GM12878 (cell line): Measurements from ENCODE around the gene ADCYAP1. TPM values are rescaled to one million over a fixed set of nuclear protein-coding genes. Genes with fewer than 3 reads are reported as not detected.

Experiments used
- ATAC-seq: fragments of 200-7000 bp; cut with Tn5 transposase; 3 replicates; pipeline ENCODE4 v1.9.1; 2020; ENCODE audit warnings: mild to moderate bottlenecking, moderate library complexity
- BruUV-seq: library from RNA; stranded (reverse); fragments of 400-500 nt; replicated peaks from 2 replicates; lab custom pipeline; 2021; lab: Mats Ljungman, UMichigan
- CTCF ChIA-PET: fragments of 300-600 bp; sonication (Branson Sonifier 250); formaldehyde crosslinking; extraction: SDS; loops from one replicate; lab custom pipeline; 2021; ENCODE audit warnings: inconsistent platforms; lab: Yijun Ruan, JAX
- POLR2A ChIA-PET: fragments of 350-600 bp; formaldehyde crosslinking; extraction: SDS; loops from one replicate; lab custom pipeline; 2021; ENCODE audit warnings: inconsistent platforms; lab: Charles Lee
- RAD21 ChIA-PET: fragments of 300-600 bp; sonication (Branson Sonifier 250); formaldehyde crosslinking; loops from one replicate; lab custom pipeline; 2023; ENCODE audit warnings: antibody characterized with exemption; ENCODE audit not compliant: unreplicated experiment; lab: Charles Lee
- SMC1A ChIA-PET: fragments of 300-600 bp; sonication (Branson Sonifier 250); formaldehyde crosslinking; loops from one replicate; lab custom pipeline; 2023; ENCODE audit not compliant: unreplicated experiment, uncharacterized antibody; lab: Charles Lee
- DNase-seq: peaks from one replicate; pipeline ENCODE4 v3.0.0-alpha.2; 2011; ENCODE audit warnings: low read depth, low spot score
- FAIRE-seq: peaks from 3 replicates; lab custom pipeline; 2011; peaks lifted over from hg19 to GRCh38; lab: Jason Lieb, UNC
- H2AFZ ChIP-seq: 2 replicates; pipeline ENCODE4 v1.6.0; 2011; ENCODE audit warnings: low read depth, low read length, control low read depth; ENCODE audit not compliant: control insufficient read depth
- H3K27ac ChIP-seq: 2 replicates; pipeline ENCODE4 v1.5.1; 2011; ENCODE audit warnings: control low read depth; ENCODE audit not compliant: control insufficient read depth, insufficient read depth
- H3K27me3 ChIP-seq, 2 experiments: replicated peaks in 1 of 2; 2 replicates each; pipeline versions ENCODE4 v1.6.0 to v1.6.1; 2011; ENCODE audit warnings: low read length in 1 of 2; ENCODE audit not compliant: control insufficient read depth in 2 of 2, insufficient read depth in 2 of 2
- H3K36me3 ChIP-seq, 2 experiments: 2 replicates each; pipeline ENCODE4 v1.5.1; 2011; ENCODE audit warnings: low read length in 1 of 2; ENCODE audit not compliant: control insufficient read depth in 2 of 2, insufficient read depth in 2 of 2
- H3K4me1 ChIP-seq: 2 replicates; pipeline ENCODE4 v1.6.1; 2011; ENCODE audit warnings: mild to moderate bottlenecking, low read length, moderate library complexity, mixed read lengths; ENCODE audit not compliant: control insufficient read depth, insufficient read depth
- H3K4me2 ChIP-seq: 2 replicates; pipeline ENCODE4 v1.6.0; 2011; ENCODE audit warnings: control low read depth; ENCODE audit not compliant: control insufficient read depth, insufficient read depth
- H3K4me3 ChIP-seq: fragments of 200-600 bp; sonication (generic); 2 replicates; pipeline ENCODE4 v1.5.1; 2016
- H3K79me2 ChIP-seq: 2 replicates; pipeline ENCODE4 v1.6.0; 2011; ENCODE audit warnings: low read length; ENCODE audit not compliant: control insufficient read depth, insufficient read depth
- H3K9ac ChIP-seq: 2 replicates; pipeline ENCODE4 v1.8.0; 2011; ENCODE audit warnings: low read length, control low read depth, mixed read lengths; ENCODE audit not compliant: control insufficient read depth, insufficient read depth
- H3K9me3 ChIP-seq: replicated peaks from 3 replicates; pipeline ENCODE4 v1.5.1; 2011; ENCODE audit warnings: mild to moderate bottlenecking, low read length; ENCODE audit not compliant: control insufficient read depth, insufficient read depth
- H4K20me1 ChIP-seq: 2 replicates; pipeline ENCODE4 v1.6.0; 2011; ENCODE audit not compliant: control insufficient read depth, insufficient read depth
- BHLHE40 ChIP-seq, 2 experiments: fragments of 450-650 bp in 1 of 2; IDR thresholded peaks; 2 replicates each; pipeline ENCODE4 v1.6.1; 2011 to 2017; ENCODE audit warnings: low read depth in 2 of 2, borderline replicate concordance in 1 of 2, improper control_type of control experiment in 1 of 2, low read length in 1 of 2, mild to moderate bottlenecking in 1 of 2
- CREM ChIP-seq: IDR thresholded peaks from 2 replicates; pipeline ENCODE4 v1.6.1; 2014; ENCODE audit warnings: antibody characterized with exemption, low read depth
- DPF2 ChIP-seq: fragments of 450-650 bp; IDR thresholded peaks from 2 replicates; pipeline ENCODE4 v1.6.1; 2017; ENCODE audit warnings: mild to moderate bottlenecking
- GATAD2B ChIP-seq: fragments of 450-650 bp; conservative IDR thresholded peaks from 2 replicates; pipeline ENCODE4 v1.6.1; 2017; ENCODE audit warnings: low read depth, mild to moderate bottlenecking, moderate library complexity
- NFXL1 ChIP-seq: fragments of 450-650 bp; IDR thresholded peaks from 2 replicates; pipeline ENCODE4 v1.6.1; 2017; ENCODE audit warnings: antibody characterized with exemption, mild to moderate bottlenecking, borderline replicate concordance
- NFYA ChIP-seq: IDR thresholded peaks from 2 replicates; pipeline ENCODE4 v1.6.1; 2011; ENCODE audit warnings: low read depth, mild to moderate bottlenecking, low read length, improper control_type of control experiment, borderline replicate concordance
- NRF1 ChIP-seq: conservative IDR thresholded peaks from 2 replicates; pipeline ENCODE4 v1.6.1; 2011; ENCODE audit warnings: mild to moderate bottlenecking, low read depth, low read length, improper control_type of control experiment
- POLR2AphosphoS5 ChIP-seq: IDR thresholded peaks from 2 replicates; pipeline ENCODE4 v1.6.1; 2011; ENCODE audit warnings: mild to moderate bottlenecking, low read length, inconsistent platforms
- RBBP5 ChIP-seq: fragments of 200-600 bp; sonication (generic); conservative IDR thresholded peaks from 2 replicates; pipeline ENCODE4 v1.6.1; 2016
- SMAD5 ChIP-seq: IDR thresholded peaks from 2 replicates; pipeline ENCODE4 v1.6.1; 2016; ENCODE audit warnings: antibody characterized with exemption, low read depth
- SMC3 ChIP-seq: IDR thresholded peaks from 2 replicates; pipeline ENCODE4 v1.6.1; 2011; ENCODE audit warnings: low read length, improper control_type of control experiment, borderline replicate concordance
- SP1 ChIP-seq: IDR thresholded peaks from one replicate; pipeline ENCODE4 v1.6.1; 2011; ENCODE audit warnings: low read depth, low read length
- YBX1 ChIP-seq: fragments of 450-650 bp; IDR thresholded peaks from 2 replicates; pipeline ENCODE4 v1.6.1; 2016; ENCODE audit warnings: antibody characterized with exemption
- ZNF207 ChIP-seq: fragments of 450-650 bp; IDR thresholded peaks from 2 replicates; pipeline ENCODE4 v1.6.1; 2014; ENCODE audit warnings: antibody characterized with exemption, mild to moderate bottlenecking, borderline replicate concordance
- ZNF217 ChIP-seq: fragments of 450-650 bp; IDR thresholded peaks from 2 replicates; pipeline ENCODE4 v1.6.1; 2017; ENCODE audit warnings: antibody characterized with exemption, mild to moderate bottlenecking
- WGBS: methylation state at CpG from one replicate; pipeline ENCODE4 v1.1.6; 2016; ENCODE audit warnings: low lambda C conversion rate; ENCODE audit not compliant: insufficient replicate concordance, insufficient coverage; ENCODE audit errors: missing lambda C conversion rate; 5-methylcytosine and 5-hydroxymethylcytosine counted together
- in situ Hi-C: fragments of 300-500 bp; cut with MboI; formaldehyde crosslinking; loops from 9 replicates; pipeline ENCODE4 v1.14.3; 2018; ENCODE audit warnings: mixed read lengths
- intact Hi-C: fragments of 100-400 bp; cut with micrococcal nuclease; formaldehyde crosslinking; loops from one replicate; pipeline ENCODE4 v1.14.2; 2022; ENCODE audit not compliant: unreplicated experiment
- polyA plus RNA-seq, 11 experiments: library from polyadenylated mRNA; depleted of rRNA in 4 of 11; unstranded in 6 of 11; stranded (reverse) in 5 of 11; fragments of >200 nt; fragmentation: Nextera tagmentation in 4 of 11; fragmentation: Illumina TruSeq in 1 of 11; extraction: Ambion mirVana in 4 of 11; extraction: Trizol in 1 of 11; gene quantifications; 1 replicate in 1 of 11; 2 replicates in 10 of 11; pipeline versions ENCODE4 v1.2.1 to v1.2.3, GENCODE V29; 2011 to 2016; ENCODE audit warnings: inconsistent platforms in 2 of 11, missing spikeins in 2 of 11, low read depth in 1 of 11
- total RNA-seq, 4 experiments: library from RNA; depleted of rRNA in 3 of 4; stranded (reverse); fragments of >200 nt in 3 of 4; fragmentation: Illumina TruSeq in 1 of 4; extraction: Trizol in 1 of 4; gene quantifications; 2 replicates each; pipeline versions ENCODE4 v1.2.1 to v1.2.3, GENCODE V29; 2013 to 2021
- TF ChIP-seq, protein P1 (sequence below): fragments of 450-650 bp; IDR thresholded peaks from 2 replicates; pipeline ENCODE4 v1.6.1; 2017; ENCODE audit warnings: mild to moderate bottlenecking, moderate library complexity
- TF ChIP-seq, protein P2 (sequence below): fragments of 450-650 bp; IDR thresholded peaks from 2 replicates; pipeline ENCODE4 v1.6.1; 2017; ENCODE audit warnings: low read depth, mild to moderate bottlenecking, moderate library complexity

Gene ADCYAP1
- total and polyA plus RNA-seq, 10 of the 15 experiments (the other 5 are each of a cell fraction or from before 2014, with no cell fraction given): 0.02 TPM; not detected in 9

DNA sequence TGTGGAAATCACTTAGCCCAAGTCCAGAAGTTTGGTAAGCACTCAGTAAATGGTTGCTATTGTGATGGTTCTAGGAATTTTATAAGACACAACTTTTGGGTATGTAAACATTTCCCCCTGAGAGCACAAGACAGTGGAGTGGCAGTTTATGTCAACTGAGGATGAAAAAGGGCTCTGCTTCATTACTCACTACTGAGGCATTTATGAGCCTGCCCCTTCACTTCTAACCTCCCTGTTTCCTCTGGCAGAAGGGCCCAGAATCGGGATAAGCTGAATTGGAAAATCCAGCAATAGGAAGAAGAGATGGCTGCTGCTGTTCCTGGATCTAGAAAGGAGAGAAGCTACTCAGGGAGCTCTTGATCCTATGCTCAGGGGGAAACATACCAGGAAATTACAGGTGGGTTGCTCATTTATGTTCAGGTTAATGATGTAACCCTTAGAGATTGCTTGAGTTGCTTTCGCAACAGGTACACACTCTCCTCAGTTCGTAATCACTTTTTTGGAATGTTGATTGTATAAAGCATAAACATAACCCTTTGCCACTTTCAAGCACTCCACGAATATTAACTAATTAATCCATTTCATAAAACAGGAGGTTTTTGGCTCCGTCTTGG, 46.3 kb downstream of the ADCYAP1 start:
- RAD21 ChIA-PET: no interaction called here
- Histone ChIP-seq H3K4me2 (no peak overlapping the region), H3K79me2 (no peaks in the 10 kb centered on the region), H4K20me1 (no peaks in the 10 kb centered on the region), H3K9ac (no peak overlapping the region), H3K4me3 (no peak overlapping the region), H3K27ac (no peak overlapping the region)
- FAIRE-seq (no peak), DNase-seq (no peak), ATAC-seq (no peak)
- in situ Hi-C loops: loop anchor here (25.0 kb wide), 1 partner anchor 214 kb away; no protein-coding TSS in a partner anchor
- SMC1A ChIA-PET: no interaction called here
- CTCF ChIA-PET: no interaction called here
- POLR2A ChIA-PET: no interaction called here
- TF ChIP-seq NRF1 (no peak), POLR2AphosphoS5 (no peak), RBBP5 (no peak), NFYA (no peak), NFXL1 (no peak), DPF2 (no peak), SMAD5 (no peak), SMC3 (no peak), CREM (no peak), GATAD2B (no peak), SP1 (no peak), ZNF207 (no peak), ZNF217 (no peak), BHLHE40 (IDR thresholded peaks at IDR 0.05; ENCODE audit: borderline replicate concordance in 1 of 2, low read depth in 2 of 2, low read length in 1 of 2) (no peak), YBX1 (no peak)
- TF ChIP-seq, protein P1, sequence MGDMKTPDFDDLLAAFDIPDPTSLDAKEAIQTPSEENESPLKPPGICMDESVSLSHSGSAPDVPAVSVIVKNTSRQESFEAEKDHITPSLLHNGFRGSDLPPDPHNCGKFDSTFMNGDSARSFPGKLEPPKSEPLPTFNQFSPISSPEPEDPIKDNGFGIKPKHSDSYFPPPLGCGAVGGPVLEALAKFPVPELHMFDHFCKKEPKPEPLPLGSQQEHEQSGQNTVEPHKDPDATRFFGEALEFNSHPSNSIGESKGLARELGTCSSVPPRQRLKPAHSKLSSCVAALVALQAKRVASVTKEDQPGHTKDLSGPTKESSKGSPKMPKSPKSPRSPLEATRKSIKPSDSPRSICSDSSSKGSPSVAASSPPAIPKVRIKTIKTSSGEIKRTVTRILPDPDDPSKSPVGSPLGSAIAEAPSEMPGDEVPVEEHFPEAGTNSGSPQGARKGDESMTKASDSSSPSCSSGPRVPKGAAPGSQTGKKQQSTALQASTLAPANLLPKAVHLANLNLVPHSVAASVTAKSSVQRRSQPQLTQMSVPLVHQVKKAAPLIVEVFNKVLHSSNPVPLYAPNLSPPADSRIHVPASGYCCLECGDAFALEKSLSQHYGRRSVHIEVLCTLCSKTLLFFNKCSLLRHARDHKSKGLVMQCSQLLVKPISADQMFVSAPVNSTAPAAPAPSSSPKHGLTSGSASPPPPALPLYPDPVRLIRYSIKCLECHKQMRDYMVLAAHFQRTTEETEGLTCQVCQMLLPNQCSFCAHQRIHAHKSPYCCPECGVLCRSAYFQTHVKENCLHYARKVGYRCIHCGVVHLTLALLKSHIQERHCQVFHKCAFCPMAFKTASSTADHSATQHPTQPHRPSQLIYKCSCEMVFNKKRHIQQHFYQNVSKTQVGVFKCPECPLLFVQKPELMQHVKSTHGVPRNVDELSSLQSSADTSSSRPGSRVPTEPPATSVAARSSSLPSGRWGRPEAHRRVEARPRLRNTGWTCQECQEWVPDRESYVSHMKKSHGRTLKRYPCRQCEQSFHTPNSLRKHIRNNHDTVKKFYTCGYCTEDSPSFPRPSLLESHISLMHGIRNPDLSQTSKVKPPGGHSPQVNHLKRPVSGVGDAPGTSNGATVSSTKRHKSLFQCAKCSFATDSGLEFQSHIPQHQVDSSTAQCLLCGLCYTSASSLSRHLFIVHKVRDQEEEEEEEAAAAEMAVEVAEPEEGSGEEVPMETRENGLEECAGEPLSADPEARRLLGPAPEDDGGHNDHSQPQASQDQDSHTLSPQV: no peak
- TF ChIP-seq, protein P2, sequence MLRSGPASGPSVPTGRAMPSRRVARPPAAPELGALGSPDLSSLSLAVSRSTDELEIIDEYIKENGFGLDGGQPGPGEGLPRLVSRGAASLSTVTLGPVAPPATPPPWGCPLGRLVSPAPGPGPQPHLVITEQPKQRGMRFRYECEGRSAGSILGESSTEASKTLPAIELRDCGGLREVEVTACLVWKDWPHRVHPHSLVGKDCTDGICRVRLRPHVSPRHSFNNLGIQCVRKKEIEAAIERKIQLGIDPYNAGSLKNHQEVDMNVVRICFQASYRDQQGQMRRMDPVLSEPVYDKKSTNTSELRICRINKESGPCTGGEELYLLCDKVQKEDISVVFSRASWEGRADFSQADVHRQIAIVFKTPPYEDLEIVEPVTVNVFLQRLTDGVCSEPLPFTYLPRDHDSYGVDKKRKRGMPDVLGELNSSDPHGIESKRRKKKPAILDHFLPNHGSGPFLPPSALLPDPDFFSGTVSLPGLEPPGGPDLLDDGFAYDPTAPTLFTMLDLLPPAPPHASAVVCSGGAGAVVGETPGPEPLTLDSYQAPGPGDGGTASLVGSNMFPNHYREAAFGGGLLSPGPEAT: no peak
- TF ChIP-seq, all 136 proteins: peak for 0
- Histone ChIP-seq H2AFZ (no peak overlapping the region), H3K27me3 (no peaks in the 10 kb centered on the region), H3K36me3 (no peaks in the 10 kb centered on the region), H3K4me1 (no peaks in the 10 kb centered on the region), H3K9me3 (no peaks in the 10 kb centered on the region)
- no TSS peak for BruUV-seq
- intact Hi-C loops: no loop called here
- 0% methylated on average over 5 of the region's 5 CpGs for WGBS
